ENCODE results near the gene EVC2. TPM values are rescaled to one million over a fixed set of nuclear protein-coding genes. Genes with fewer than 3 reads are reported as not detected.

EVC2 gene
- total and polyA plus RNA-seq, 2 of the 4 experiments (the other 2 are of a cell fraction): 2.7 to 5.9 TPM

DNA sequence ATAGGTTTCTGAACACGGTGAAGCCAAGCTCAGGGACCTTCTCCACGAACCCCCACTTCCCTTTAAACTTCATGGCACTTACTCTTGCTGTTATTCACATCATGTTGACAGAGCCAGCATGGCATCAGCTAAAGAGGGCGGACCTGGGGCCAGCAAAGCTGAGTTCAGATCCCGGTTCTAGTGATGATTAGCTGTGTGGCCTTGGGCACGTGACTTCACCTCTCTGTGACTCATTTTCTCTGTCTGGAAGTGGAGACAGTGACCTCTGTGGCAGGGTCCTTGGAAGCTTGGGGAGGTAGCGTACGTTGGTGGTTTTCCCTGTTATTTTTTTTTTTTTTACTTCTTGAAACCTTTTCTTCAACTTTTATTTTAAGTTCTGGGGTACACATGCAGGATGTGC lies 16.0 kb upstream of the EVC2 start:
- peak overlapping the region; percentile 7; the same call in 1 of the 2 replicates for H3K4ac ChIP-seq (ENCODE audit: low read depth, low read length)
- DNase-seq (no peak), ATAC-seq (ENCODE audit: low read depth) (no peak)
- H2BK20ac ChIP-seq (ENCODE audit: low read depth, low read length): no peak overlapping the region; the same call in 1 of the 2 replicates
- H3K56ac ChIP-seq (ENCODE audit: extremely low read depth, insufficient read depth, low read length): no peak overlapping the region
- no CpG with 5 or more reads among the region's 7 CpGs for WGBS, 2 experiments (ENCODE audit: extremely low coverage in 2 of 2, insufficient read length in 1 of 2)
- BruUV-seq (replicated peaks): no TSS peak
- no peak overlapping the region for H4K8ac ChIP-seq (ENCODE audit: low read depth in 2 of 2, low read length in 2 of 2)
- intact Hi-C loops (cut with micrococcal nuclease): no loop called here
- H3K4me2 ChIP-seq (ENCODE audit: low read depth, low read length): no peak overlapping the region
- peaks cover 15% of the 10 kb centered on the region for H3K4me1 ChIP-seq (ENCODE audit: control insufficient read depth, insufficient read depth, low read length)
- peaks cover 32% of the 10 kb centered on the region for H3K36me3 ChIP-seq (ENCODE audit: control insufficient read depth, insufficient read depth, low read length)
- 0 out of 2 replicates have a peak overlapping the region, but pooled peaks have one; percentile 6 for H3K14ac ChIP-seq (replicated peaks; ENCODE audit: low read depth, low read length)
- H2AFZ ChIP-seq (replicated peaks; ENCODE audit: low read length, poor library complexity): no peak overlapping the region
- H2AK9ac ChIP-seq (replicated peaks; ENCODE audit: low read depth, low read length, poor library complexity): no peak overlapping the region
- no peak overlapping the region for H4K91ac ChIP-seq (ENCODE audit: insufficient read depth, low read depth, low read length)
- dilution Hi-C loops (cut with HindIII; ENCODE audit: low sequenced_read_pairs, unreplicated experiment): no loop called here
- ChIA-PET CTCF (interaction anchor here (0.6 kb wide), 1 partner anchor 31 kb away, joined by 3 read pairs; no protein-coding TSS in a partner anchor), POLR2A (ENCODE audit: unreplicated experiment) (no interaction called here)
- H3K27ac ChIP-seq (ENCODE audit: insufficient read depth, low read length): no peak overlapping the region
- no peak overlapping the region for H3K23ac ChIP-seq (ENCODE audit: low read depth, low read length)
- H4K5ac ChIP-seq (ENCODE audit: low read depth, low read length): no peak overlapping the region
- H3K9me1 ChIP-seq (ENCODE audit: insufficient read depth, low read length): peaks cover 32% of the 10 kb centered on the region
- H3K18ac ChIP-seq (ENCODE audit: low read depth, low read length): no peak overlapping the region
- no peaks in the 10 kb centered on the region for H3K9me3 ChIP-seq (ENCODE audit: control insufficient read depth, insufficient read depth, low read length)
- no peak overlapping the region for H2BK120ac ChIP-seq (ENCODE audit: low read depth, low read length)
- H3K9ac ChIP-seq (ENCODE audit: low read depth, low read length): no peak overlapping the region
- H3K27me3 ChIP-seq (ENCODE audit: control insufficient read depth, insufficient read depth, low read length): no peaks in the 10 kb centered on the region
- peaks cover 34 to 65% of the 10 kb centered on the region in 2 experiments for H3K79me1 ChIP-seq (ENCODE audit: low read depth in 1 of 2, low read length in 2 of 2)
- H3K4me3 ChIP-seq (ENCODE audit: insufficient read depth, low read depth, low read length): no peak overlapping the region
- H4K20me1 ChIP-seq (ENCODE audit: insufficient read depth, low read length): peaks cover 43% of the 10 kb centered on the region
- no peak overlapping the region for H2BK15ac ChIP-seq (ENCODE audit: low read depth, low read length)
- H2BK5ac ChIP-seq (ENCODE audit: low read depth, low read length, poor library complexity, severe bottlenecking): no peak overlapping the region
- TF ChIP-seq, protein P1, sequence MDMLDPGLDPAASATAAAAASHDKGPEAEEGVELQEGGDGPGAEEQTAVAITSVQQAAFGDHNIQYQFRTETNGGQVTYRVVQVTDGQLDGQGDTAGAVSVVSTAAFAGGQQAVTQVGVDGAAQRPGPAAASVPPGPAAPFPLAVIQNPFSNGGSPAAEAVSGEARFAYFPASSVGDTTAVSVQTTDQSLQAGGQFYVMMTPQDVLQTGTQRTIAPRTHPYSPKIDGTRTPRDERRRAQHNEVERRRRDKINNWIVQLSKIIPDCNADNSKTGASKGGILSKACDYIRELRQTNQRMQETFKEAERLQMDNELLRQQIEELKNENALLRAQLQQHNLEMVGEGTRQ (IDR thresholded peaks at IDR 0.05; ENCODE audit: low read depth, low read length): peak; percentile 55
- no peak for TF ChIP-seq MXI1 (IDR thresholded peaks at IDR 0.05; ENCODE audit: borderline replicate concordance, low read depth, low read length)
- in situ Hi-C loops (cut with MboI; ENCODE audit: low sequenced_read_pairs): no loop called here
- H2AK5ac ChIP-seq (ENCODE audit: low read depth, low read length): 0 out of 2 replicates have a peak overlapping the region, but pooled peaks have one; percentile 20

Data from IMR-90 (cell line).